Endothelial cell of umbilical vein (primary cell): ENCODE measurements around the gene KPTN.

Experiments
- CTCF ChIP-seq, 2 donors: IDR thresholded peaks; 1 replicate in 1 of 2; 2 replicates in 1 of 2; pipeline ENCODE4 v1.5.1; 2011; ENCODE audit warnings: low read length in 2 of 2, mild to moderate bottlenecking in 2 of 2, moderate library complexity in 2 of 2, control low read depth in 1 of 2, inconsistent platforms in 1 of 2, low read depth in 1 of 2; ENCODE audit not compliant: insufficient read depth in 1 of 2; ENCODE audit errors: extremely low read depth in 1 of 2
- EZH2 ChIP-seq: IDR thresholded peaks from 2 replicates; pipeline ENCODE4 v1.6.1; 2012; ENCODE audit warnings: borderline replicate concordance, low read depth, mild to moderate bottlenecking, moderate library complexity, low read length, inconsistent platforms; ENCODE audit not compliant: severe bottlenecking
- FOS ChIP-seq: IDR thresholded peaks from 2 replicates; pipeline ENCODE4 v1.6.1; 2011; ENCODE audit warnings: mild to moderate bottlenecking, low read length, moderate library complexity, borderline replicate concordance; ENCODE audit not compliant: insufficient read depth
- GATA2 ChIP-seq: IDR thresholded peaks from 2 replicates; pipeline ENCODE4 v1.7.0; 2011; ENCODE audit warnings: low read depth, mild to moderate bottlenecking, moderate library complexity, mixed read lengths, low read length; ENCODE audit not compliant: insufficient read length, insufficient read depth
- MAX ChIP-seq: IDR thresholded peaks from 2 replicates; pipeline ENCODE4 v1.6.1; 2011; ENCODE audit not compliant: insufficient read depth, insufficient read length
- MYC ChIP-seq: IDR thresholded peaks from one replicate; pipeline ENCODE4 v1.6.1; 2011; ENCODE audit warnings: mild to moderate bottlenecking, low read depth, low read length
- POLR2A ChIP-seq: IDR thresholded peaks from 2 replicates; pipeline ENCODE4 v1.6.1; 2012; ENCODE audit warnings: low read depth, mild to moderate bottlenecking, control low read depth, low read length

GRCh38 chr19:47432091-47432490 is 51.9 kb downstream of the KPTN start:
- no peak for TF ChIP-seq POLR2A
- TF ChIP-seq CTCF (IDR thresholded peaks at IDR 0.05; ENCODE audit: extremely low read depth in 1 of 2, insufficient read depth in 1 of 2, low read depth in 1 of 2, low read length in 2 of 2): no peak
- no peak for TF ChIP-seq EZH2
- no peak for TF ChIP-seq MYC
- TF ChIP-seq FOS: no peak
- no peak for TF ChIP-seq GATA2
- TF ChIP-seq MAX: no peak
